Ishikawa (cell line): Measurements from ENCODE around the gene DNAI4.

Source experiments
- FOXM1 ChIP-seq: IDR thresholded peaks from 2 replicates; pipeline ENCODE4 v1.6.1; 2012; ENCODE audit warnings: low read depth, borderline replicate concordance
- NFIC ChIP-seq: IDR thresholded peaks from 2 replicates; pipeline ENCODE4 v1.6.1; 2012
- RAD21 ChIP-seq: IDR thresholded peaks from 2 replicates; pipeline ENCODE4 v1.6.1; 2012; ENCODE audit warnings: low read depth
- TAF1 ChIP-seq: IDR thresholded peaks from 2 replicates; pipeline ENCODE4 v1.6.1; 2012; ENCODE audit warnings: low read depth, mild to moderate bottlenecking
- TCF12 ChIP-seq: IDR thresholded peaks from 2 replicates; pipeline ENCODE4 v1.6.1; 2012; ENCODE audit warnings: low read depth
- TEAD4 ChIP-seq: IDR thresholded peaks from 2 replicates; pipeline ENCODE4 v1.6.1; 2012
- YY1 ChIP-seq: IDR thresholded peaks from 2 replicates; pipeline ENCODE4 v1.6.1; 2012; ENCODE audit warnings: low read depth
- ZBTB7A ChIP-seq: IDR thresholded peaks from 2 replicates; pipeline ENCODE4 v1.6.1; 2012; ENCODE audit warnings: low read depth
- TF ChIP-seq, protein P1 (sequence below): IDR thresholded peaks from 2 replicates; pipeline ENCODE4 v1.6.1; 2012
- TF ChIP-seq, protein P2 (sequence below): IDR thresholded peaks from 2 replicates; pipeline ENCODE4 v1.6.1; 2012; ENCODE audit warnings: low read depth, mild to moderate bottlenecking
- TF ChIP-seq, protein P3 (sequence below): IDR thresholded peaks from 2 replicates; pipeline ENCODE4 v1.6.1; 2012

DNA sequence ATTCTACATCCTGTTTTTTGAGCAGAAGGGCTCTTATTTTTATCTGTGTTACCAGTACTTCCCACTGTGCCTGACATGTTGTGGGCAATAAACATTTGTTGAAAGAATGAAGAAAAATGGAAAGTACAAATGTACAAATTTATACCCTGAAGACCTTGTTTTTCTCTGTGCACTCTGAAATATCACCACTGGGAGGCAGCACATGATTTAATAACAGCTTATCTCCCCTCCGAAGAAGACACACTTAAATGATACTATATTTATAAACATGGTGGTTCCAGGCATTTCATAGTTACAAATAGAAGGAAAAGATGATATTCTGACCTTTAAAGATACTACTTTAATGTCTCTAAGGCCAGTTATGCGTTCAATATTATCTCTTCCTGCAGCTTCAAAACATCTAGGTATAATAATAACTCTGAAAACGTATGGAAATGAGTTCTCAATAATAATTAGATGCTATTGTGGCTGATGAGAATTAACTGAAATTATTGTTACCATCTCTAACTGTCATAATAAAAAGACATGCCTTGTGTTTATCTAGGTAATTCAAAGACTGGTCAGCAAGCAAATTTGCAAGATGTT, 159.6 kb downstream of the DNAI4 start:
- TF ChIP-seq, protein P1, sequence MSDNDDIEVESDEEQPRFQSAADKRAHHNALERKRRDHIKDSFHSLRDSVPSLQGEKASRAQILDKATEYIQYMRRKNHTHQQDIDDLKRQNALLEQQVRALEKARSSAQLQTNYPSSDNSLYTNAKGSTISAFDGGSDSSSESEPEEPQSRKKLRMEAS: no peak
- TF ChIP-seq TAF1 (no peak), YY1 (no peak), RAD21 (peak; percentile 82), TCF12 (no peak), NFIC (no peak), TEAD4 (no peak), ZBTB7A (no peak), FOXM1 (no peak)
- TF ChIP-seq, protein P2, sequence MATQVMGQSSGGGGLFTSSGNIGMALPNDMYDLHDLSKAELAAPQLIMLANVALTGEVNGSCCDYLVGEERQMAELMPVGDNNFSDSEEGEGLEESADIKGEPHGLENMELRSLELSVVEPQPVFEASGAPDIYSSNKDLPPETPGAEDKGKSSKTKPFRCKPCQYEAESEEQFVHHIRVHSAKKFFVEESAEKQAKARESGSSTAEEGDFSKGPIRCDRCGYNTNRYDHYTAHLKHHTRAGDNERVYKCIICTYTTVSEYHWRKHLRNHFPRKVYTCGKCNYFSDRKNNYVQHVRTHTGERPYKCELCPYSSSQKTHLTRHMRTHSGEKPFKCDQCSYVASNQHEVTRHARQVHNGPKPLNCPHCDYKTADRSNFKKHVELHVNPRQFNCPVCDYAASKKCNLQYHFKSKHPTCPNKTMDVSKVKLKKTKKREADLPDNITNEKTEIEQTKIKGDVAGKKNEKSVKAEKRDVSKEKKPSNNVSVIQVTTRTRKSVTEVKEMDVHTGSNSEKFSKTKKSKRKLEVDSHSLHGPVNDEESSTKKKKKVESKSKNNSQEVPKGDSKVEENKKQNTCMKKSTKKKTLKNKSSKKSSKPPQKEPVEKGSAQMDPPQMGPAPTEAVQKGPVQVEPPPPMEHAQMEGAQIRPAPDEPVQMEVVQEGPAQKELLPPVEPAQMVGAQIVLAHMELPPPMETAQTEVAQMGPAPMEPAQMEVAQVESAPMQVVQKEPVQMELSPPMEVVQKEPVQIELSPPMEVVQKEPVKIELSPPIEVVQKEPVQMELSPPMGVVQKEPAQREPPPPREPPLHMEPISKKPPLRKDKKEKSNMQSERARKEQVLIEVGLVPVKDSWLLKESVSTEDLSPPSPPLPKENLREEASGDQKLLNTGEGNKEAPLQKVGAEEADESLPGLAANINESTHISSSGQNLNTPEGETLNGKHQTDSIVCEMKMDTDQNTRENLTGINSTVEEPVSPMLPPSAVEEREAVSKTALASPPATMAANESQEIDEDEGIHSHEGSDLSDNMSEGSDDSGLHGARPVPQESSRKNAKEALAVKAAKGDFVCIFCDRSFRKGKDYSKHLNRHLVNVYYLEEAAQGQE: no peak
- TF ChIP-seq, protein P3, sequence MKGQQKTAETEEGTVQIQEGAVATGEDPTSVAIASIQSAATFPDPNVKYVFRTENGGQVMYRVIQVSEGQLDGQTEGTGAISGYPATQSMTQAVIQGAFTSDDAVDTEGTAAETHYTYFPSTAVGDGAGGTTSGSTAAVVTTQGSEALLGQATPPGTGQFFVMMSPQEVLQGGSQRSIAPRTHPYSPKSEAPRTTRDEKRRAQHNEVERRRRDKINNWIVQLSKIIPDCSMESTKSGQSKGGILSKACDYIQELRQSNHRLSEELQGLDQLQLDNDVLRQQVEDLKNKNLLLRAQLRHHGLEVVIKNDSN: no peak
